Measurements from ENCODE around the gene PPP2R5D.

- TF ChIP-seq RAD21 (IDR thresholded peaks at IDR 0.05; ENCODE audit: low read depth) (no peak), REST (IDR thresholded peaks at IDR 0.05; ENCODE audit: low read depth) (no peak), TCF12 (IDR thresholded peaks at IDR 0.05; ENCODE audit: low read depth) (no peak), EGR1 (IDR thresholded peaks at IDR 0.05) (no peak), TAF1 (IDR thresholded peaks at IDR 0.05; ENCODE audit: low read depth) (no peak), EP300 (IDR thresholded peaks at IDR 0.05; ENCODE audit: borderline replicate concordance) (no peak), CEBPB (IDR thresholded peaks at IDR 0.05) (no peak), YY1 (IDR thresholded peaks at IDR 0.05; ENCODE audit: low read depth) (no peak), CREB1 (IDR thresholded peaks at IDR 0.05; ENCODE audit: low read depth) (no peak), MAX (IDR thresholded peaks at IDR 0.05) (no peak), FOXM1 (IDR thresholded peaks at IDR 0.05; ENCODE audit: borderline replicate concordance, low read depth) (no peak), ZBTB7A (IDR thresholded peaks at IDR 0.05; ENCODE audit: low read depth) (no peak)
Measured at GRCh38 chr6:42989923-42990322, 5.6 kb downstream of the PPP2R5D start.
